GM18873 (cell line): ENCODE data around the gene ARHGAP4.

Experiments
- ATAC-seq: cut with Tn5 transposase; IDR thresholded peaks from one replicate; pipeline ENCODE4 v1.9.1; 2021; ENCODE audit warnings: mild to moderate bottlenecking, moderate library complexity, moderate number of reproducible peaks; ENCODE audit not compliant: unreplicated experiment, low FRiP score

The ARHGAP4 gene

DNA sequence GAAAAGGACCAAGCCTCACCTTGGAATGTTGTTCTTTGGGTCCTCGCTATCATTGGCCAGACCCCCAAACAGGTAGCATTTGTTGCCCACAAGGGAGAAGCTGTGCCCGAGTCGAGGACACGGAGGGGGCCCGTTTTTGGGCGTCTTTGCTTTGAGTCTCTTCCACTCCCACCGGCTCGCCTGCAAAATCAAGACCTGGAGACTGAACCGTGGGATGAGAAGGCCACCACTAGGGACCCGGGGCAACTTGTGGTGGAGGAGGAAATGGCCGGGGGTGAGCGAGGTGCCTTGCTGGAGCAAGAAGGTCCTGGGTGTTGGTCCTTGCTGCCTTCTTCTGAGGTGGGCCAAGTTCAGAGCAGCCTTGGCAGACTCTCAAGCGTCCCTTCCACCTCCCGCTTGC is 38.0 kb upstream of the ARHGAP4 start:
- no peak for ATAC-seq

GRCh38 chrX:153963546-153963945 is 37.5 kb upstream of the ARHGAP4 start:
- no peak for ATAC-seq

- ATAC-seq = no peak
These were observed 35.2 kb upstream of the ARHGAP4 start for GRCh38 chrX:153961292-153961691.

GRCh38 chrX:153960786-153961185 is 34.7 kb upstream of the ARHGAP4 start:
- ATAC-seq = no peak

DNA sequence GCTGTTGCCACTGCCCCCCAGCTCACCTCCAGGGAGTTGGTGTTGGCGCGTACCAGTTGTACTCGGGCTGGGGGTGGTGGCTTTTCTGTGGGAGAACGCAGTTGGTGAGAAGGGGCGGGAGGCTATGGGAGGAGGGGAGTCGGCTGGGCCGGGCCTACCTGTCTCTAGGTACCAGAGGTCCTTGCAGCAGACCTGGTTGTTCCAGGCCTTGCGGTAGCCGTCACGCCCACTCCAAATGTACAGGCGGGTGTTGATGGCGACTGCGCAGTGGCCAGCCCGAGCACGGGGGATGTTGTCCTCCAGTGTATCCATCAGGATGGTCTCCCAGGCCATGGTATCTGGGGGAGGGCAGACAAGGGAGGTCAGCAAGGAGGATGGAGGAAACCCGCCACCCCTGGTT is 34.0 kb upstream of the ARHGAP4 start:
- ATAC-seq = no peak

GRCh38 chrX:153959649-153960048 is 33.6 kb upstream of the ARHGAP4 start:
- no peak for ATAC-seq

- no peak for ATAC-seq
These were observed 32.5 kb upstream of the ARHGAP4 start for GRCh38 chrX:153958605-153959004.

DNA sequence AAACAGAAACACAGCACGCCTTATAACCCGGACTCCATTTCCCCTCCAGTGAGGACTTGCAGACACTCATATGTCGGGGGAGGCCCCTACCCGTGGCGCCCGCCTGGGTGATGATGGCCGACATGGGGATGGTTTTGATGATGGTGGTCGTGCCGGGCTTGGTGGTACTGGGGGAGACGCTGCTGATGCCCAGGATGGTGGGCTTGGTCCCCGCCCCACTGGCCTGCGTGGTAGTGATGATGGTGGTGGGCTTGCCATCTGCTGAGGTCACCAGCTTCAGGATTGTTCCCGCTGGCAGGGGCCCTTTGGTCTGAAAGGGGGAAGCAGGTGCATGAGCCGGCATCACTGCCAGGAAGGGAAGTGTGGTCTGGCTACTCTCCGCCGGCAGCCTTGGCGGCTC is 31.2 kb upstream of the ARHGAP4 start:
- no peak for ATAC-seq

- ATAC-seq = no peak
These were observed 30.2 kb upstream of the ARHGAP4 start for GRCh38 chrX:153956044-153956907.

- ATAC-seq = no peak
These were observed 29.2 kb upstream of the ARHGAP4 start for GRCh38 chrX:153955228-153955732.

DNA sequence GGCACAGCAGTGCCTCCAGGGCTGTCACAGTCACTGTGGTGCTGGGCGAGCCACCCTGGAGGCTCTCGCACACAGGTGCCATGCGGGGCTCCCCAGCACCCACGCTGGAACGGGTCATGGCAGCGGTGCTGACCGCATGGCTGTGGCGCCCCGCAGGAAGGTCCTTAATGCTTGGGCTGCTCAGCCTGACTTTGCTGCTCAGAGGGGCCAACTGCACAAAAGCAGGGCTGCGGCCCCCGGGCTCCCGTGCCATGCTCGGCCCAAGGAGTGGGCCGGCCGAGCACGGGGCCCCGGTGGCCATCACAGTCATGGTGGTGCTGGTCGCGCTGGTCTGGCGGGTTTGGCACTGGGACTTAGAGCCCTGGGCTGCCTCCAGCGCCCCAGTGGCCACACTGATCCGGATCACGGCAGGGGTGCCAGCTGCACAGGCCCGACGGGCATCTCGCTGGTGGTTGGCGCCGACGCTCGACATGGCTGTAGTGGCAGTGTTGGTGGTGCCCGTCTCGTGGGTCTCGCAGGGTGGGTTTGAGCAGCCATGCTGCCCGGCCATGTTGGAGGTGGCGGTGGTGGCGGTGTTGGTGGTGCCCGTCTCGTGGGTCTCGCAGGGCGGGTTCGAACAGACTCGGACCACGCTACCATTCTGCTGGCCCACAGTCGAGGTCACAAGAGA is 28.6 kb upstream of the ARHGAP4 start:
- no peak for ATAC-seq

GRCh38 chrX:153953892-153954557 is 28.0 kb upstream of the ARHGAP4 start:
- no peak for ATAC-seq

DNA sequence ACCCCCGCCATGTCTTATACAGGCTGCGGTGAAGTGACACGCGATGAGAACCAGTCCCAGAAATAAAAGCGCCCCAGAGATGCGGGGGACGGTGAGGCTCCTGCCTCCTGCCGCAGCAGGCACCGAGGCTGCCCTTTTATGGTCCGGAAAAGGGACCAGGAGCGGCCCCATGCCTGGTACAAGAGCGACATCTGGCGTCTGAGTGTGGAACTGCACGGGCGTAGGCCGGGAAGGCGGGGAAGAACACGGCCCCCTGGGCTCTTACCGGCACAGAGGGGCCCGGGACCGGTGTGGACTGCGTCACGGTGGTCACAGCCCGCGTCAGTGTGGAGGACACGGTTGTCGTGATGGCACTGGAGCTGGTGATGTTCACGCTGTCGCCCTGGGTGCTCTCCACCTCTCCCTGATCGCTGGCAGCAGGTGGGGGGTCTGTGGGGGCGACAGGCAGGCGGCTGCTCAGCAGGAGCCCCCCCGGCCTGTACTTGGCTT is 27.3 kb upstream of the ARHGAP4 start:
- no peak for ATAC-seq

DNA sequence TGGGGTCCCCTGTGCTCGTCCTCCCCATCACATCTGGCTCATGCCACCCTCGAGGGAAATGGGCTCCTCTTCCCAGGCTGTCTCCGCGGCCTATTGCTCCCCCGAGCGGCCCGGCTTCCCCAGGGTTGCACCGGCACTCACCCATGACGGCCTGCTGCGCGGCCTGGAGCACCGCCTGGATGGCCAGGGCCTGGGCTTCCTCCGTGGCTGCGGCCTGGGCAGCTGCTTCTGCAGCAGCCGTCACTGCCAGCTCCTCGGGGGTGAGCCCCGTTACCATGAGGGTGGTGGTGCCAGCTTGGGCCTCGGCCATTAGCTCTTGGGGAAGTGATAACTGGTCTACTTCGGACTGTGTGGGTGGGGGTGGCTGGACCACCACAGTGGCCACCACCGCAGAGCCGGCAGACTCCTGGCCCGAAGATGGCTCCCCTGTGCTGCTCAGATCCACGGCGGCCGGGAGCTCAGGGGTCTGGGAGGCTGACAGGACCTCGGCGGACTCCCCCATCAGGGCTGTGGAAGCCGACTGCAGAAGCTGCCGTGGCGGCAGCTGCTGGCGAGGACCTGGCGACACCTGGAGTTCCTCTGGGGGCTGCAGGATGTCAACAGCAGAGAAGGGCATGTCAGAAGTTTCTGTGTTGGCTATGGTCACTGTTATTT is 26.4 kb upstream of the ARHGAP4 start:
- no peak for ATAC-seq

GRCh38 chrX:153951683-153952372 is 25.8 kb upstream of the ARHGAP4 start:
- no peak for ATAC-seq

DNA sequence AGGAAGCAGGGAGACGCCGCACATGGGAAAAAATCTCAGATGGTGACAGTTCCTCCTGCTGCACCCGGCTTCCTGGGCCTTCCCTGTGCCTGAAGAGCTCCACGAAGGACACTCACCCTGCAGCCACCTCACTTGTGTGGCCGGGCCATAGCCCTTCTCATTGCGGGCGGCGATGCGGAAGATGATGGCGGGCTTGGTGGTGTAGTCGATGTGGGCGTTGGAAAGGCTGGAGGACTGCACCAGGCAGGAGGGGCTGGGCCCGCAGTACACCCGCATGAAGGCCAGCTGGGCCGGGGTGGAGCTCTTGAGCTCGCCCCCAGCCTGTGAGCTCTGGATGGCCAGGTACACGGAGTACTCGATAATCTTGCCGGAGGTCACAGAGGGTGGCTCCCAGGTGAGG is 24.1 kb upstream of the ARHGAP4 start:
- ATAC-seq = no peak

DNA sequence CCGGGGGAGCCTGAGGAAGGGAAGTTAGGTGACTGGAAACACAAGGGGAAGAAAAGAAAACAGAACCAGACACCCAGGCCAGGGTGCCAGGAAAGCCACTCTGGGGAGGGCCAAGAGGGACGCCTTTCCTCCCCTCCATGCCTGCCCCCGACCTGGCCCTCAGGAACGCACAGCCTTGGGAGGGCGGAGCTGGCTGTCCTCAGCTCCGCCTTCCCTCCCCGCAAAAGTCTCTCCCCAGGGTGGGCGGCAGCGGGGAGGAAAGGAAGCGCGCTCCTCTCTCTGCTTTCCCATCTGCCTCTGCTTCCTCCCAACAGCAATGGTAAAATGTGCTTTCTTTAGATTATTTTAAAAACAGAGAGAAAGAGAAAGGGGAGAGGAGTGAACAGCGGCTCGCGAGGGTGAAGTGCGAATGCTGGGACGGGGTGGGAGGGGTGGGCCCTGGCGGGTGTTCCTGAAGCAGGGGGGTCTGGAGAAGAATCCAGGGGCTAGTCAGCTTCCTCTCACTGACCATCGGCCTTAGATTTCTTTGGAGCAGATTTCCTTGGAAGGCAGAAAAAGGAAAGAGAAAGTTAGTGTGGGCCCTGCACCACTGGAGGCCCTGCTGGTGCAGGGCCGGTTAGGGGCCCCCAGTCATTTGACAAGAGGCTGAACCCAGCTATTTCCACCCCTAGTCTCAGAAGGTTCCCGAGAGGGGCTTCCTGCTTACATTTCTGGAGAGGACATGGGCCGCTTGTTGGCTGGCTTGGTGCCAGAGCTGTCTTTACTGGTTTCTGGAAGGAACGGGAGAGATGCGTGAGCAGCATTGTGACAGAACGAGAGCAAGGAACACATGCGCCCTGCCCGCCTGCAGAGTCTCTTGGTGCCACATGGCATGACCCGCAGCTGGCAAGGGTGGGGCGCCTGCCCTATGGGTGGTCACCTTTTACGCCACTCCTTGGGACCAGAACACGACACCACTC is 23.1 kb upstream of the ARHGAP4 start:
- ATAC-seq = no peak

- no peak for ATAC-seq
These were observed 22.0 kb upstream of the ARHGAP4 start for GRCh38 chrX:153948002-153948466.
